ENCODE measurements around the gene PPM1D. TPM values are rescaled to one million over a fixed set of nuclear protein-coding genes. Genes with fewer than 3 reads are reported as not detected.
A peak's percentile ranks its signal among the peaks of the same experiment; 100 is the strongest.

Gene PPM1D
- total and polyA plus RNA-seq, 2 experiments from 2014 or later: 7.8 to 13.3 TPM

DNA sequence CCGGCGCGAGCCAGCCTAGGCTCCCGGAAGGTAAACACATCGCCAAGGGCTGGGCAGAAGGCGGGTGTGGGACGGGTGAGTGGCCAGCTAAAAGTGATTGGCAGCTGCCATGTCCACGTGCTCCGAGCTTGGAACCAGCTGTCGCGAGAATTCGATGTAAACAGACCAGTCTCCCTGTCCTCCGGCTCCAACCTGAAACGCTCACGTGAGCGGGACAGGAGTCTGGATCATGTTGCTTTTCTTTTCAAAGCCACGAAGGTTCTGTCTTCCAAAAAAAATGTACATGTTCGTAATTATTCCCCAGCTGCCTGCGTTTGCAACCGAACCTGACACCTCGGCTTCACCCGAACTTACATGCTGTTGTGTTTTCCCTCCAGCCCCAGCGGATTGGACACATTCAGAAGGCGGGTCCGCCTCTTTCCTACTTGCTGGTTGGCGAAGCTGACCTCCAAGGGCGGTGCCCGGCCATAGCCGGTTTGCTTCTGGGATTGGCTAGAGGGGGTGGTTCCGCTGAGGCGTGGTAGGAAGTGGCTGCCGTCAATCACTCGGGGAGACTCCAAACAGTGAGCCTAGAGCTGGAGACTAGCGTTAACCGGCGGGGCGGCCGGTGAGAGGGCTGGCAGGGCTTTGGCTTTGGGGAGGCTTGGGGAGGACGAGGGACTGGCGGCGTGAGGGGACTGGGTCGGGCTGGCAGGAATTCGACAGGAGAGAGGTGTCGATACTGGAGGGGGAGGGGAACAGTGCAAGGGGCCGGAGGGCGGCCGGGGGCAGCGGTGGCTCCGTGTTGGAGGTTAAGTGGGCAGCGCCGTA is 77.5 kb downstream of the PPM1D start, which contains the start of gene BCAS3:
TSS of gene BCAS3 (plus strand) at position 544 of the 810 bp plus-strand sequence.
- Histone ChIP-seq H3K4me3 (peak within 1 kb of the TSS; percentile 55), H3K9me2 (ENCODE audit: insufficient read depth) (no peaks in the 10 kb centered on the region), H3K27me3 (ENCODE audit: insufficient read depth) (no peaks in the 10 kb centered on the region), H3K79me2 (replicated peaks; ENCODE audit: insufficient read depth) (no peaks in the 10 kb centered on the region), H3F3A (replicated peaks; ENCODE audit: low read depth) (no peaks in the 10 kb centered on the region), H3K4me2 (peak within 1 kb of the TSS; percentile 93), H4K20me1 (replicated peaks; ENCODE audit: insufficient read depth) (no peaks in the 10 kb centered on the region), H3K4me1 (ENCODE audit: insufficient read depth) (no peaks in the 10 kb centered on the region), H3K27ac (ENCODE audit: low read depth) (peak within 1 kb of the TSS; percentile 52), H2AFZ (peak within 1 kb of the TSS; percentile 87), H3K36me3 (ENCODE audit: insufficient read depth) (no peaks in the 10 kb centered on the region)
- Mint-ChIP-seq H3K4me1 (peaks cover 12% of the 10 kb centered on the region; the same call in 2 of the 3 replicates), H3K9me3 (peaks cover 5% of the 10 kb centered on the region; the same call in 1 of the 3 replicates), H3K27me3 (ENCODE audit: insufficient read depth, low read depth, poor library complexity) (peaks cover 3% of the 10 kb centered on the region), H3K36me3 (ENCODE audit: low read depth) (no peaks in the 10 kb centered on the region), H3K4me3 (peak within 1 kb of the TSS; percentile 100), H3K27ac (peak within 1 kb of the TSS; percentile 99)
- DNase-seq (ENCODE audit: low spot score) (peak; percentile 100), ATAC-seq (peak; percentile 98)
- TF ChIP-seq EZH2phosphoT487 (IDR thresholded peaks at IDR 0.05; ENCODE audit: unreplicated experiment) (no peak), POLR2AphosphoS5 (IDR thresholded peaks at IDR 0.05; ENCODE audit: low read depth) (peak; percentile 98), CREB1 (CRISPR knock-in tag; IDR thresholded peaks at IDR 0.05; ENCODE audit: low read depth) (peak; percentile 22; the same call in 1 of the 2 replicates)
- TF ChIP-seq, protein P1, sequence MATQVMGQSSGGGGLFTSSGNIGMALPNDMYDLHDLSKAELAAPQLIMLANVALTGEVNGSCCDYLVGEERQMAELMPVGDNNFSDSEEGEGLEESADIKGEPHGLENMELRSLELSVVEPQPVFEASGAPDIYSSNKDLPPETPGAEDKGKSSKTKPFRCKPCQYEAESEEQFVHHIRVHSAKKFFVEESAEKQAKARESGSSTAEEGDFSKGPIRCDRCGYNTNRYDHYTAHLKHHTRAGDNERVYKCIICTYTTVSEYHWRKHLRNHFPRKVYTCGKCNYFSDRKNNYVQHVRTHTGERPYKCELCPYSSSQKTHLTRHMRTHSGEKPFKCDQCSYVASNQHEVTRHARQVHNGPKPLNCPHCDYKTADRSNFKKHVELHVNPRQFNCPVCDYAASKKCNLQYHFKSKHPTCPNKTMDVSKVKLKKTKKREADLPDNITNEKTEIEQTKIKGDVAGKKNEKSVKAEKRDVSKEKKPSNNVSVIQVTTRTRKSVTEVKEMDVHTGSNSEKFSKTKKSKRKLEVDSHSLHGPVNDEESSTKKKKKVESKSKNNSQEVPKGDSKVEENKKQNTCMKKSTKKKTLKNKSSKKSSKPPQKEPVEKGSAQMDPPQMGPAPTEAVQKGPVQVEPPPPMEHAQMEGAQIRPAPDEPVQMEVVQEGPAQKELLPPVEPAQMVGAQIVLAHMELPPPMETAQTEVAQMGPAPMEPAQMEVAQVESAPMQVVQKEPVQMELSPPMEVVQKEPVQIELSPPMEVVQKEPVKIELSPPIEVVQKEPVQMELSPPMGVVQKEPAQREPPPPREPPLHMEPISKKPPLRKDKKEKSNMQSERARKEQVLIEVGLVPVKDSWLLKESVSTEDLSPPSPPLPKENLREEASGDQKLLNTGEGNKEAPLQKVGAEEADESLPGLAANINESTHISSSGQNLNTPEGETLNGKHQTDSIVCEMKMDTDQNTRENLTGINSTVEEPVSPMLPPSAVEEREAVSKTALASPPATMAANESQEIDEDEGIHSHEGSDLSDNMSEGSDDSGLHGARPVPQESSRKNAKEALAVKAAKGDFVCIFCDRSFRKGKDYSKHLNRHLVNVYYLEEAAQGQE (IDR thresholded peaks at IDR 0.05; ENCODE audit: unreplicated experiment): no peak

DNA sequence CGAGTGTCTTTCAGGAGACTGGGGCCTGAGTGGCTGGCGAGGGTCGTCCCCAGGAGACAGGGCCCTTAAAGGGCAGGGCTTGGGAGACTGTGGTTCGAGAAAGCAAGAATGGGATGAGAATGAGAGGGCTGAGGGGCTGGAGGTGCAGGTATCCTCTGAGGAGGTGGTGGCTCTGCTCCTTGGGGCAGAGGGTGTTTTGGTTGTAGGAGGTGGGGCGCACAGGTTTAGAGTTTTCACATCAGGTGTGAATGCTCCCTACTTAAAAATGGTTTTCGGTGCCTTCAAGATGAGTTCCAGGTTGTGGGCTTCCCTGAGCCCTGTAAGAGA is 78.1 kb downstream of the PPM1D start:
- Histone ChIP-seq H3K4me3 (peak overlapping the region; percentile 55), H3K36me3 (ENCODE audit: insufficient read depth) (no peaks in the 10 kb centered on the region), H3K27me3 (ENCODE audit: insufficient read depth) (no peaks in the 10 kb centered on the region), H3K27ac (ENCODE audit: low read depth) (peak overlapping the region; percentile 52), H3K4me1 (ENCODE audit: insufficient read depth) (no peaks in the 10 kb centered on the region), H3F3A (replicated peaks; ENCODE audit: low read depth) (no peaks in the 10 kb centered on the region), H3K4me2 (peak overlapping the region; percentile 93), H3K9me2 (ENCODE audit: insufficient read depth) (no peaks in the 10 kb centered on the region), H2AFZ (peak overlapping the region; percentile 87), H4K20me1 (replicated peaks; ENCODE audit: insufficient read depth) (no peaks in the 10 kb centered on the region), H3K79me2 (replicated peaks; ENCODE audit: insufficient read depth) (no peaks in the 10 kb centered on the region)
- ATAC-seq (peak; percentile 41; the same call in 2 of the 3 replicates), DNase-seq (ENCODE audit: low spot score) (no peak)
- H3K9me3 Mint-ChIP-seq: peaks cover 5% of the 10 kb centered on the region; the same call in 1 of the 3 replicates
- H3K4me1 Mint-ChIP-seq: peaks cover 12% of the 10 kb centered on the region; the same call in 2 of the 3 replicates
- peaks cover 3% of the 10 kb centered on the region for H3K27me3 Mint-ChIP-seq (ENCODE audit: insufficient read depth, low read depth, poor library complexity)
- H3K27ac Mint-ChIP-seq: peak overlapping the region; percentile 99
- H3K4me3 Mint-ChIP-seq: peak overlapping the region; percentile 100
- H3K36me3 Mint-ChIP-seq (ENCODE audit: low read depth): no peaks in the 10 kb centered on the region
- TF ChIP-seq POLR2AphosphoS5 (IDR thresholded peaks at IDR 0.05; ENCODE audit: low read depth) (no peak), NANOG (IDR thresholded peaks at IDR 0.05; ENCODE audit: borderline replicate concordance) (no peak), JUNB (IDR thresholded peaks at IDR 0.05; ENCODE audit: unreplicated experiment) (no peak), STAT1 (IDR thresholded peaks at IDR 0.05; ENCODE audit: unreplicated experiment) (no peak), ZNF331 (CRISPR knock-in tag; IDR thresholded peaks at IDR 0.05; ENCODE audit: low read depth) (no peak), ZNF114 (CRISPR knock-in tag; IDR thresholded peaks at IDR 0.05) (no peak), CREB1 (CRISPR knock-in tag; IDR thresholded peaks at IDR 0.05; ENCODE audit: low read depth) (no peak)
- TF ChIP-seq, protein P2, sequence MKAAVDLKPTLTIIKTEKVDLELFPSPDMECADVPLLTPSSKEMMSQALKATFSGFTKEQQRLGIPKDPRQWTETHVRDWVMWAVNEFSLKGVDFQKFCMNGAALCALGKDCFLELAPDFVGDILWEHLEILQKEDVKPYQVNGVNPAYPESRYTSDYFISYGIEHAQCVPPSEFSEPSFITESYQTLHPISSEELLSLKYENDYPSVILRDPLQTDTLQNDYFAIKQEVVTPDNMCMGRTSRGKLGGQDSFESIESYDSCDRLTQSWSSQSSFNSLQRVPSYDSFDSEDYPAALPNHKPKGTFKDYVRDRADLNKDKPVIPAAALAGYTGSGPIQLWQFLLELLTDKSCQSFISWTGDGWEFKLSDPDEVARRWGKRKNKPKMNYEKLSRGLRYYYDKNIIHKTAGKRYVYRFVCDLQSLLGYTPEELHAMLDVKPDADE (IDR thresholded peaks at IDR 0.05): no peak
- TF ChIP-seq, protein P1 (IDR thresholded peaks at IDR 0.05; ENCODE audit: unreplicated experiment): no peak

All from GM23338 (cell line).